CD4-positive, alpha-beta T cell treated with Interleukin-17A for 4 hours (primary cell): ENCODE data around the gene DYNLRB1.

Experiments
- DNase-seq: peaks from one replicate; pipeline ENCODE4 v3.0.0-alpha.2; 2020; ENCODE audit warnings: mixed read lengths

The DYNLRB1 gene

GRCh38 chr20:34559311-34560140, 43.3 kb downstream of the DYNLRB1 start:
- no peak for DNase-seq

GRCh38 chr20:34560141-34560523, 43.9 kb downstream of the DYNLRB1 start:
- DNase-seq: no peak

GRCh38 chr20:34560614-34561013, 44.4 kb downstream of the DYNLRB1 start:
- DNase-seq: no peak

GRCh38 chr20:34561661-34562060, 45.4 kb downstream of the DYNLRB1 start:
- DNase-seq: no peak

- no peak for DNase-seq
Measured at GRCh38 chr20:34562641-34563040, 46.4 kb downstream of the DYNLRB1 start.

- no peak for DNase-seq
Measured at GRCh38 chr20:34564833-34565232, 48.6 kb downstream of the DYNLRB1 start.

- DNase-seq: no peak
Measured at GRCh38 chr20:34566978-34567891, 51.0 kb downstream of the DYNLRB1 start.

GRCh38 chr20:34567892-34568865, 52.0 kb downstream of the DYNLRB1 start:
- DNase-seq: no peak

GRCh38 chr20:34569598-34569997, 53.4 kb downstream of the DYNLRB1 start:
- DNase-seq: no peak

- DNase-seq: no peak
Measured at GRCh38 chr20:34570859-34571306, 54.7 kb downstream of the DYNLRB1 start.

GRCh38 chr20:34571753-34572152, 55.5 kb downstream of the DYNLRB1 start:
- DNase-seq: no peak

GRCh38 chr20:34573541-34574300, 57.5 kb downstream of the DYNLRB1 start:
- no peak for DNase-seq

- DNase-seq: no peak
Measured at GRCh38 chr20:34574426-34574825, 58.2 kb downstream of the DYNLRB1 start.

GRCh38 chr20:34574861-34575260, 58.6 kb downstream of the DYNLRB1 start:
- DNase-seq: no peak

- no peak for DNase-seq
Measured at GRCh38 chr20:34575271-34575670, 59.0 kb downstream of the DYNLRB1 start.

- no peak for DNase-seq
Measured at GRCh38 chr20:34575756-34576155, 59.5 kb downstream of the DYNLRB1 start.

- no peak for DNase-seq
Measured at GRCh38 chr20:34577061-34577460, 60.8 kb downstream of the DYNLRB1 start.

GRCh38 chr20:34578025-34578424, 61.8 kb downstream of the DYNLRB1 start:
- DNase-seq: no peak

- DNase-seq: no peak
Measured at GRCh38 chr20:34578521-34578920, 62.3 kb downstream of the DYNLRB1 start.

GRCh38 chr20:34579191-34579978, 63.2 kb downstream of the DYNLRB1 start:
- no peak for DNase-seq
